ENCODE data around the gene AGPS. TPM values are rescaled to one million over a fixed set of nuclear protein-coding genes. Genes with fewer than 3 reads are reported as not detected.
A peak's percentile ranks its signal among the peaks of the same experiment; 100 is the strongest.

The AGPS gene
- total and polyA plus RNA-seq, 4 donors, result 6.3 to 46.9 (median 18.3) TPM

GRCh38 chr2:177393824-177394593 lies 1.4 kb downstream of the AGPS start:
- DNase-seq (ENCODE audit: low spot score), result no peak
- H3K9me3 ChIP-seq (ENCODE audit: control insufficient read depth in 4 of 4, low read length in 3 of 4), result no peaks in the 10 kb centered on the region
- TF ChIP-seq RXRA (IDR thresholded peaks at IDR 0.05) (peak; percentile 56 to 67), FOXA1 (IDR thresholded peaks at IDR 0.05) (peak; percentile 72), NR2F2 (IDR thresholded peaks at IDR 0.05) (no peak), JUND (IDR thresholded peaks at IDR 0.05) (peak in 1 of 2 donors; percentile 66), EGR1 (IDR thresholded peaks at IDR 0.05; ENCODE audit: low read depth in 2 of 2) (peak in 1 of 2 donors; percentile 41), YY1 (IDR thresholded peaks at IDR 0.05) (peak; percentile 49), HNF4G (IDR thresholded peaks at IDR 0.05) (no peak), TAF1 (conservative IDR thresholded peaks at IDR 0.05) (no peak), SP1 (IDR thresholded peaks at IDR 0.05) (no peak), ATF3 (IDR thresholded peaks at IDR 0.05) (no peak), CTCF (IDR thresholded peaks at IDR 0.05; ENCODE audit: low read depth, low read length, missing input control) (no peak), HNF4A (conservative IDR thresholded peaks at IDR 0.05) (peak; percentile 39 to 64), RAD21 (IDR thresholded peaks at IDR 0.05) (peak; percentile 6 to 18), FOXA2 (IDR thresholded peaks at IDR 0.05) (peak; percentile 75), GABPA (IDR thresholded peaks at IDR 0.05 in 1 of 2, conservative IDR thresholded peaks at IDR 0.05 in 1 of 2) (no peak)
- TF ChIP-seq, protein P1, sequence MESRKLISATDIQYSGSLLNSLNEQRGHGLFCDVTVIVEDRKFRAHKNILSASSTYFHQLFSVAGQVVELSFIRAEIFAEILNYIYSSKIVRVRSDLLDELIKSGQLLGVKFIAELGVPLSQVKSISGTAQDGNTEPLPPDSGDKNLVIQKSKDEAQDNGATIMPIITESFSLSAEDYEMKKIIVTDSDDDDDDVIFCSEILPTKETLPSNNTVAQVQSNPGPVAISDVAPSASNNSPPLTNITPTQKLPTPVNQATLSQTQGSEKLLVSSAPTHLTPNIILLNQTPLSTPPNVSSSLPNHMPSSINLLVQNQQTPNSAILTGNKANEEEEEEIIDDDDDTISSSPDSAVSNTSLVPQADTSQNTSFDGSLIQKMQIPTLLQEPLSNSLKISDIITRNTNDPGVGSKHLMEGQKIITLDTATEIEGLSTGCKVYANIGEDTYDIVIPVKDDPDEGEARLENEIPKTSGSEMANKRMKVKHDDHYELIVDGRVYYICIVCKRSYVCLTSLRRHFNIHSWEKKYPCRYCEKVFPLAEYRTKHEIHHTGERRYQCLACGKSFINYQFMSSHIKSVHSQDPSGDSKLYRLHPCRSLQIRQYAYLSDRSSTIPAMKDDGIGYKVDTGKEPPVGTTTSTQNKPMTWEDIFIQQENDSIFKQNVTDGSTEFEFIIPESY (IDR thresholded peaks at IDR 0.05), result peak; percentile 44
- TF ChIP-seq, protein P2, sequence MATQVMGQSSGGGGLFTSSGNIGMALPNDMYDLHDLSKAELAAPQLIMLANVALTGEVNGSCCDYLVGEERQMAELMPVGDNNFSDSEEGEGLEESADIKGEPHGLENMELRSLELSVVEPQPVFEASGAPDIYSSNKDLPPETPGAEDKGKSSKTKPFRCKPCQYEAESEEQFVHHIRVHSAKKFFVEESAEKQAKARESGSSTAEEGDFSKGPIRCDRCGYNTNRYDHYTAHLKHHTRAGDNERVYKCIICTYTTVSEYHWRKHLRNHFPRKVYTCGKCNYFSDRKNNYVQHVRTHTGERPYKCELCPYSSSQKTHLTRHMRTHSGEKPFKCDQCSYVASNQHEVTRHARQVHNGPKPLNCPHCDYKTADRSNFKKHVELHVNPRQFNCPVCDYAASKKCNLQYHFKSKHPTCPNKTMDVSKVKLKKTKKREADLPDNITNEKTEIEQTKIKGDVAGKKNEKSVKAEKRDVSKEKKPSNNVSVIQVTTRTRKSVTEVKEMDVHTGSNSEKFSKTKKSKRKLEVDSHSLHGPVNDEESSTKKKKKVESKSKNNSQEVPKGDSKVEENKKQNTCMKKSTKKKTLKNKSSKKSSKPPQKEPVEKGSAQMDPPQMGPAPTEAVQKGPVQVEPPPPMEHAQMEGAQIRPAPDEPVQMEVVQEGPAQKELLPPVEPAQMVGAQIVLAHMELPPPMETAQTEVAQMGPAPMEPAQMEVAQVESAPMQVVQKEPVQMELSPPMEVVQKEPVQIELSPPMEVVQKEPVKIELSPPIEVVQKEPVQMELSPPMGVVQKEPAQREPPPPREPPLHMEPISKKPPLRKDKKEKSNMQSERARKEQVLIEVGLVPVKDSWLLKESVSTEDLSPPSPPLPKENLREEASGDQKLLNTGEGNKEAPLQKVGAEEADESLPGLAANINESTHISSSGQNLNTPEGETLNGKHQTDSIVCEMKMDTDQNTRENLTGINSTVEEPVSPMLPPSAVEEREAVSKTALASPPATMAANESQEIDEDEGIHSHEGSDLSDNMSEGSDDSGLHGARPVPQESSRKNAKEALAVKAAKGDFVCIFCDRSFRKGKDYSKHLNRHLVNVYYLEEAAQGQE (IDR thresholded peaks at IDR 0.05), result no peak
- TF ChIP-seq, protein P3, sequence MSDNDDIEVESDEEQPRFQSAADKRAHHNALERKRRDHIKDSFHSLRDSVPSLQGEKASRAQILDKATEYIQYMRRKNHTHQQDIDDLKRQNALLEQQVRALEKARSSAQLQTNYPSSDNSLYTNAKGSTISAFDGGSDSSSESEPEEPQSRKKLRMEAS (IDR thresholded peaks at IDR 0.05), result peak; percentile 32
- H3K9ac ChIP-seq (ENCODE audit: low read depth in 1 of 2, low read length in 2 of 2), result peak overlapping the region; percentile 30 to 65
- WGBS, result 33% methylated on average over 8 of the region's 8 CpGs
- no peaks in the 10 kb centered on the region for H3K36me3 ChIP-seq (ENCODE audit: control insufficient read depth in 4 of 4, insufficient read depth in 3 of 4, low read depth in 1 of 4, low read length in 3 of 4)
- H3K27me3 ChIP-seq (ENCODE audit: control insufficient read depth in 4 of 4, insufficient read depth in 4 of 4, low read length in 3 of 4), result no peaks in the 10 kb centered on the region
- H3K27ac ChIP-seq (ENCODE audit: low read depth in 1 of 2, low read length in 2 of 2), result peak overlapping the region; percentile 23 to 51
- peaks cover 13 to 63% (median 42%) of the 10 kb centered on the region in 4 donors for H3K4me1 ChIP-seq (ENCODE audit: control insufficient read depth in 4 of 4, insufficient read depth in 4 of 4, low read length in 3 of 4)
- peak overlapping the region; percentile 90 to 97 (median 92) for H3K4me3 ChIP-seq (ENCODE audit: low read depth in 1 of 3, low read length in 3 of 3)
